H1 (cell line): ENCODE measurements around the gene PPP1R13B.

Source experiments
- CEBPB ChIP-seq: IDR thresholded peaks from 2 replicates; pipeline ENCODE4 v1.6.1; 2012; ENCODE audit warnings: low read depth, low read length
- EP300 ChIP-seq, 2 experiments: IDR thresholded peaks; 1 replicate in 1 of 2; 2 replicates in 1 of 2; pipeline ENCODE4 v1.6.1; 2011 to 2012; ENCODE audit warnings: low read depth in 2 of 2, low read length in 2 of 2, mild to moderate bottlenecking in 2 of 2, borderline replicate concordance in 1 of 2, inconsistent platforms in 1 of 2, moderate library complexity in 1 of 2
- JUND ChIP-seq: IDR thresholded peaks from 2 replicates; pipeline ENCODE4 v1.6.1; 2011; ENCODE audit warnings: mild to moderate bottlenecking, improper control_type of control experiment, low read length
- POLR2A ChIP-seq, 2 experiments: IDR thresholded peaks; 1 replicate in 1 of 2; 2 replicates in 1 of 2; pipeline ENCODE4 v1.6.1; 2011; ENCODE audit warnings: low read depth in 2 of 2, low read length in 2 of 2, mild to moderate bottlenecking in 2 of 2; ENCODE audit errors: control extremely low read depth in 1 of 2
- POLR2AphosphoS5 ChIP-seq: IDR thresholded peaks from 2 replicates; pipeline ENCODE4 v1.6.1; 2011; ENCODE audit warnings: low read depth, low read length
- SP1 ChIP-seq: IDR thresholded peaks from 2 replicates; pipeline ENCODE4 v1.6.1; 2011; ENCODE audit warnings: low read depth, low read length
- SP4 ChIP-seq: IDR thresholded peaks from 2 replicates; pipeline ENCODE4 v1.6.1; 2012; ENCODE audit warnings: low read length, inconsistent platforms
- YY1 ChIP-seq: IDR thresholded peaks from 2 replicates; pipeline ENCODE4 v1.6.1; 2011; ENCODE audit warnings: low read depth, mild to moderate bottlenecking, low read length
- TF ChIP-seq, protein P1 (sequence below), 3 experiments: IDR thresholded peaks; 1 replicate in 2 of 3; 2 replicates in 1 of 3; pipeline versions ENCODE4 v1.5.1 to v1.6.1; 2011; ENCODE audit warnings: low read length in 3 of 3, mild to moderate bottlenecking in 3 of 3, inconsistent platforms in 2 of 3, low read depth in 1 of 3, moderate library complexity in 1 of 3; ENCODE audit not compliant: insufficient read depth in 1 of 3; ENCODE audit errors: control extremely low read depth in 1 of 3
- TF ChIP-seq, protein P2 (sequence below): IDR thresholded peaks from 2 replicates; pipeline ENCODE4 v1.6.1; 2012; ENCODE audit warnings: low read length, inconsistent platforms

DNA sequence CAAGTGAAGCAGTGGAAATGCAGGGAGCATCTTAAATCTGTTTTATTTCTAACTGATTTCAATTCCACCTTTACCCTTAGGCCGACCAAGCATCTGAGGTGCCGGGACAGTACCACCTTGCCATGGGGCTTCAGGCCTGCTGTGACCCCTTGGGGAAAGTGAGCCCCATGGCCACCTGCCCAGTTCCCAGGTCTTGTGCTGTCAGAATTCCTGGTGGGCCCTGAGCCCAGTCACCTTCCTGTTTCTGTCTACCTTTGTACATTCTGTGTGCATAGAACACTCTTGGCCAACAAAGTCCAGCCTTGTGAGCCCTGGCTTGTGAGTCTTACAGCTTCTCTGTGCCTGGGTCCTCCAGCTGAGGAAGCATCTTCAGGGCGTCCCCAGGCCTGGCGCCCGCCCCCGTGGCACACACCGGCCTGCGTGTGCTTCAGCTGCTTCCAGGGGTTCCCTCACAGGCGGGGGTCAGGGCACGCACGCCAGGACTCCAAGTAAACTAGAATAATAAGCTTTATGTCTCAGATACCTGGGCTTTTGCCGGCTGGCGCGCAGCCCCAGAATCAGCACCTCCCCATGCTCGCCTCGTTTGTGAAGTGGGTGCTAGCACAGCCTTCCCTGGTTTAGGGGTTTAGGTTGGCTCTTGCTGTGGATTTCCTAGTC is 121.5 kb downstream of the PPP1R13B start:
- TF ChIP-seq, protein P1, sequence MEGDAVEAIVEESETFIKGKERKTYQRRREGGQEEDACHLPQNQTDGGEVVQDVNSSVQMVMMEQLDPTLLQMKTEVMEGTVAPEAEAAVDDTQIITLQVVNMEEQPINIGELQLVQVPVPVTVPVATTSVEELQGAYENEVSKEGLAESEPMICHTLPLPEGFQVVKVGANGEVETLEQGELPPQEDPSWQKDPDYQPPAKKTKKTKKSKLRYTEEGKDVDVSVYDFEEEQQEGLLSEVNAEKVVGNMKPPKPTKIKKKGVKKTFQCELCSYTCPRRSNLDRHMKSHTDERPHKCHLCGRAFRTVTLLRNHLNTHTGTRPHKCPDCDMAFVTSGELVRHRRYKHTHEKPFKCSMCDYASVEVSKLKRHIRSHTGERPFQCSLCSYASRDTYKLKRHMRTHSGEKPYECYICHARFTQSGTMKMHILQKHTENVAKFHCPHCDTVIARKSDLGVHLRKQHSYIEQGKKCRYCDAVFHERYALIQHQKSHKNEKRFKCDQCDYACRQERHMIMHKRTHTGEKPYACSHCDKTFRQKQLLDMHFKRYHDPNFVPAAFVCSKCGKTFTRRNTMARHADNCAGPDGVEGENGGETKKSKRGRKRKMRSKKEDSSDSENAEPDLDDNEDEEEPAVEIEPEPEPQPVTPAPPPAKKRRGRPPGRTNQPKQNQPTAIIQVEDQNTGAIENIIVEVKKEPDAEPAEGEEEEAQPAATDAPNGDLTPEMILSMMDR (IDR thresholded peaks at IDR 0.05; ENCODE audit: control extremely low read depth in 1 of 3, insufficient read depth in 1 of 3, low read depth in 1 of 3, low read length in 3 of 3), result no peak
- TF ChIP-seq YY1 (no peak), EP300 (IDR thresholded peaks at IDR 0.05; ENCODE audit: borderline replicate concordance in 1 of 2, low read depth in 2 of 2, low read length in 2 of 2) (no peak), POLR2AphosphoS5 (no peak), JUND (no peak), SP1 (no peak), SP4 (no peak), CEBPB (no peak), POLR2A (IDR thresholded peaks at IDR 0.05; ENCODE audit: control extremely low read depth in 1 of 2, low read depth in 2 of 2, low read length in 2 of 2) (no peak)
- TF ChIP-seq, protein P2, sequence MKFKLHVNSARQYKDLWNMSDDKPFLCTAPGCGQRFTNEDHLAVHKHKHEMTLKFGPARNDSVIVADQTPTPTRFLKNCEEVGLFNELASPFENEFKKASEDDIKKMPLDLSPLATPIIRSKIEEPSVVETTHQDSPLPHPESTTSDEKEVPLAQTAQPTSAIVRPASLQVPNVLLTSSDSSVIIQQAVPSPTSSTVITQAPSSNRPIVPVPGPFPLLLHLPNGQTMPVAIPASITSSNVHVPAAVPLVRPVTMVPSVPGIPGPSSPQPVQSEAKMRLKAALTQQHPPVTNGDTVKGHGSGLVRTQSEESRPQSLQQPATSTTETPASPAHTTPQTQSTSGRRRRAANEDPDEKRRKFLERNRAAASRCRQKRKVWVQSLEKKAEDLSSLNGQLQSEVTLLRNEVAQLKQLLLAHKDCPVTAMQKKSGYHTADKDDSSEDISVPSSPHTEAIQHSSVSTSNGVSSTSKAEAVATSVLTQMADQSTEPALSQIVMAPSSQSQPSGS, result no peak
